Caco-2 (cell line): ENCODE data around the gene EIF3D. TPM values are rescaled to one million over a fixed set of nuclear protein-coding genes. Genes with fewer than 3 reads are reported as not detected.

Experiments
- BruUV-seq: library from RNA; stranded (reverse); fragments of 400-500 nt; replicated peaks from 2 replicates; lab custom pipeline; 2021; lab: Mats Ljungman, UMichigan
- CTCF ChIA-PET: fragments of 300-600 bp; sonication (Branson Sonifier 250); formaldehyde crosslinking; loops from one replicate; lab custom pipeline; 2022; ENCODE audit warnings: antibody characterized with exemption; lab: Charles Lee
- POLR2A ChIA-PET: fragments of 300-600 bp; sonication (Branson Sonifier 250); formaldehyde crosslinking; loops from one replicate; lab custom pipeline; 2022; ENCODE audit warnings: antibody characterized with exemption; lab: Charles Lee
- DNase-seq, 2 experiments: peaks; one replicate each; pipeline versions ENCODE4 v3.0.0 to v3.0.0-alpha.2; 2020 to 2022
- H3K27me3 ChIP-seq: replicated peaks from 2 replicates; pipeline ENCODE4 v1.6.0; 2011; ENCODE audit warnings: low read length; ENCODE audit not compliant: control insufficient read depth, insufficient read depth
- H3K36me3 ChIP-seq: 2 replicates; pipeline ENCODE4 v1.5.1; 2011; ENCODE audit warnings: low read length; ENCODE audit not compliant: control insufficient read depth, insufficient read depth
- H3K4me1 ChIP-seq: fragments of 250-450 bp; sonication (Bioruptor Pico); 2 replicates; pipeline ENCODE4 v1.5.1; 2020; ENCODE audit warnings: mild to moderate bottlenecking
- H3K4me3 ChIP-seq: 2 replicates; pipeline ENCODE4 v1.5.1; 2011; ENCODE audit warnings: low read depth, mild to moderate bottlenecking, control low read depth, low read length
- H3K9me3 ChIP-seq: fragments of 250-450 bp; sonication (Bioruptor Pico); 2 replicates; pipeline ENCODE4 v1.5.1; 2020; ENCODE audit warnings: mild to moderate bottlenecking, moderate library complexity
- H3K27ac Mint-ChIP-seq: one replicate; pipeline ENCODE4 v1.8.0; 2022; ENCODE audit warnings: mixed read lengths; ENCODE audit not compliant: unreplicated experiment
- H3K27me3 Mint-ChIP-seq: one replicate; pipeline ENCODE4 v1.8.0; 2022; ENCODE audit warnings: mixed read lengths; ENCODE audit not compliant: insufficient read depth, unreplicated experiment
- H3K36me3 Mint-ChIP-seq: one replicate; pipeline ENCODE4 v1.8.0; 2022; ENCODE audit warnings: mild to moderate bottlenecking, mixed read lengths; ENCODE audit not compliant: insufficient read depth, unreplicated experiment
- H3K4me1 Mint-ChIP-seq: one replicate; pipeline ENCODE4 v1.8.0; 2022; ENCODE audit warnings: low read depth, mixed read lengths; ENCODE audit not compliant: unreplicated experiment
- H3K4me3 Mint-ChIP-seq: one replicate; pipeline ENCODE4 v1.8.0; 2022; ENCODE audit warnings: mild to moderate bottlenecking, moderate library complexity, mixed read lengths; ENCODE audit not compliant: unreplicated experiment
- H3K9me3 Mint-ChIP-seq: one replicate; pipeline ENCODE4 v1.8.0; 2022; ENCODE audit warnings: mixed read lengths; ENCODE audit not compliant: unreplicated experiment
- CTCF ChIP-seq, 2 experiments: fragments of 200-600 bp in 1 of 2; IDR thresholded peaks; 1 replicate in 1 of 2; 2 replicates in 1 of 2; pipeline versions ENCODE4 v1.5.1 to v1.8.0; 2011 to 2022; ENCODE audit warnings: antibody characterized with exemption in 1 of 2, control low read depth in 1 of 2, inconsistent platforms in 1 of 2, low read depth in 1 of 2, low read length in 1 of 2, mild to moderate bottlenecking in 1 of 2, moderate library complexity in 1 of 2; ENCODE audit not compliant: insufficient read depth in 1 of 2, severe bottlenecking in 1 of 2, unreplicated experiment in 1 of 2
- intact Hi-C: fragments of 100-400 bp; cut with micrococcal nuclease; formaldehyde crosslinking; loops from one replicate; pipeline ENCODE4 v1.10.0; 2022; ENCODE audit not compliant: unreplicated experiment
- total RNA-seq: library from RNA; stranded (reverse); gene quantifications from 2 replicates; pipeline ENCODE4 v1.2.3, GENCODE V29; 2022

The EIF3D gene
- total RNA-seq, 1 experiment from 2014 or later, result 250 TPM

DNA sequence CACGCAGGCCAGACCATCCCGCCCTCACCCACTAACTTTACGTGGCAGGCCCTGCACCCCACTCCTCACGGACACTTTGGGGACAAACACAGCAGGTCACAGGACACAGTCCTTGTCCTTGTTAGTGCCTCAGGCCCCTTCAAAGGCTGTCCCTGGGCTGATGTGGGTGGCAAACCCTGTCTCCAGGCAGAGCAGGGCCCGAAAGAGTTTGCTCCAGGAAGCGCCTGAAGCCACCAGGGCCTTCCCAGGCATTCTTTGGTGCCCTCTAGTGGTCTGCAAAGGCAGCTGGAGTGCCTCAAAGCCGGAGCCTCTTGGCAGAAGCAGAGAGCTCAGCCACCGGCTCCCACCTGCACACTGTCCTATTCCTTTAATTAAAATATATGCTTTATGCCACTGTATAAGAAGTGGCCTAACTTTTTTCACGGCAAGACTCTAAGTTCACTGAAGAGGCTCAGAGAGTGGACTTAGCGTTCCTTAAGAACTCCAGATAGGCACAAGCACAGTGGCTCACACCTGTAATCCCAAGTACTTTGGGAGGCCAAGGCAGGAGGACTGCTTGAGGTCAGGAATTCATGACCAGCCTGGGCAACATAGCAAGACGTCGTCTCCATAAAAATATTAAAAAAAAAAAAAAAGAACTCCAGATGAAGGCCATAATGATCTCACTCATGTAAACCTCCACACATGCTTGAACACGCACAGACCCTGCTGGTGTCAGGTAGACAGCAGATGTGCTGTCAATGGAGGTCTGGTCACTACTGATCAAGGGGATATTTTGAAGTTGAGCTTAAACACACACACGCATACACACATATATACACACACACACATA lies 58.6 kb downstream of the EIF3D start:
- peak; percentile 85 to 95 for TF ChIP-seq CTCF (IDR thresholded peaks at IDR 0.05; ENCODE audit: insufficient read depth in 1 of 2, low read depth in 1 of 2, low read length in 1 of 2, severe bottlenecking in 1 of 2, unreplicated experiment in 1 of 2)
- ChIA-PET CTCF (interaction anchor here (0.5 to 1.5 kb wide), 23 partner anchors 11 to 263 kb away, joined by 3 to 29 read pairs (median 4); partner anchors contain the start of genes APOL2, MYH9 and TXN2), POLR2A (interaction anchor here (0.6 to 1.1 kb wide), 3 partner anchors 11 to 82 kb away, joined by 3 to 5 read pairs (median 4); partner anchors contain the start of genes MYH9 and TXN2)
- Mint-ChIP-seq H3K27ac (peak overlapping the region; percentile 22), H3K4me1 (no peaks in the 10 kb centered on the region), H3K36me3 (peaks cover 31% of the 10 kb centered on the region), H3K27me3 (no peaks in the 10 kb centered on the region), H3K9me3 (no peaks in the 10 kb centered on the region), H3K4me3 (no peak overlapping the region)
- intact Hi-C loops, result loop anchor here (1.0 kb wide), 1 partner anchor 169 kb away; no protein-coding TSS in a partner anchor
- Histone ChIP-seq H3K36me3 (peaks cover 2% of the 10 kb centered on the region), H3K4me1 (0 out of 2 replicates have a peak, but pooled peaks cover 3% of the 10 kb centered on the region), H3K9me3 (no peaks in the 10 kb centered on the region), H3K4me3 (no peak overlapping the region), H3K27me3 (no peaks in the 10 kb centered on the region)
- BruUV-seq, result no TSS peak
- DNase-seq, result peak; percentile 83 to 89

- no peak overlapping the region for H3K4me3 ChIP-seq
- no peak overlapping the region for H3K27ac Mint-ChIP-seq
- intact Hi-C loops, result no loop called here
- 0 out of 2 replicates have a peak, but pooled peaks cover 3% of the 10 kb centered on the region for H3K4me1 ChIP-seq
- POLR2A ChIA-PET, result no interaction called here
- H3K27me3 Mint-ChIP-seq, result no peaks in the 10 kb centered on the region
- H3K4me3 Mint-ChIP-seq, result no peak overlapping the region
- BruUV-seq, result no TSS peak
- H3K36me3 ChIP-seq, result peaks cover 2% of the 10 kb centered on the region
- H3K9me3 ChIP-seq, result no peaks in the 10 kb centered on the region
- no peak for TF ChIP-seq CTCF (IDR thresholded peaks at IDR 0.05; ENCODE audit: insufficient read depth in 1 of 2, low read depth in 1 of 2, low read length in 1 of 2, severe bottlenecking in 1 of 2, unreplicated experiment in 1 of 2)
- no peaks in the 10 kb centered on the region for H3K9me3 Mint-ChIP-seq
- H3K4me1 Mint-ChIP-seq, result no peaks in the 10 kb centered on the region
- no peaks in the 10 kb centered on the region for H3K27me3 ChIP-seq
- peaks cover 30% of the 10 kb centered on the region for H3K36me3 Mint-ChIP-seq
- CTCF ChIA-PET, result no interaction called here
- DNase-seq, result no peak
These were observed 59.8 kb downstream of the EIF3D start for GRCh38 chr22:36469094-36469710.

GRCh38 chr22:36467946-36468345 lies 61.0 kb downstream of the EIF3D start:
- H3K36me3 ChIP-seq, result no peaks in the 10 kb centered on the region; the same call in 1 of the 2 replicates
- TF ChIP-seq CTCF (IDR thresholded peaks at IDR 0.05; ENCODE audit: insufficient read depth in 1 of 2, low read depth in 1 of 2, low read length in 1 of 2, severe bottlenecking in 1 of 2, unreplicated experiment in 1 of 2), result no peak
- POLR2A ChIA-PET, result no interaction called here
- DNase-seq, result no peak
- CTCF ChIA-PET, result no interaction called here
- 0 out of 2 replicates have a peak, but pooled peaks cover 3% of the 10 kb centered on the region for H3K4me1 ChIP-seq
- Mint-ChIP-seq H3K9me3 (no peaks in the 10 kb centered on the region), H3K27me3 (no peaks in the 10 kb centered on the region), H3K36me3 (peaks cover 30% of the 10 kb centered on the region), H3K4me3 (no peak overlapping the region), H3K27ac (no peak overlapping the region), H3K4me1 (no peaks in the 10 kb centered on the region)
- intact Hi-C loops, result no loop called here
- no TSS peak for BruUV-seq
- no peaks in the 10 kb centered on the region for H3K9me3 ChIP-seq
- H3K27me3 ChIP-seq, result no peaks in the 10 kb centered on the region
- no peak overlapping the region for H3K4me3 ChIP-seq
